Measurements from ENCODE around the gene ELMO1.

Gene ELMO1

GRCh38 chr7:37391791-37392672 lies 56.6 kb downstream of the ELMO1 start:
- H3K4me3 ChIP-seq (ENCODE audit: low read length): no peak overlapping the region

GRCh38 chr7:37390114-37390513 lies 58.5 kb downstream of the ELMO1 start:
- no peak for DNase-seq (ENCODE audit: low read depth)
- no peak overlapping the region for H3K4me3 ChIP-seq (ENCODE audit: low read length)
- no peak for TF ChIP-seq CTCF (conservative IDR thresholded peaks at IDR 0.05; ENCODE audit: low read length)

More at GRCh38 chr7:37391791-37392672, 56.6 kb downstream of the ELMO1 start:
- TF ChIP-seq CTCF (conservative IDR thresholded peaks at IDR 0.05; ENCODE audit: low read length): no peak
- DNase-seq (ENCODE audit: low read depth): no peak

- DNase-seq (ENCODE audit: low read depth): no peak
- TF ChIP-seq CTCF (conservative IDR thresholded peaks at IDR 0.05; ENCODE audit: low read length): no peak
Measured at GRCh38 chr7:37388811-37389210, 59.9 kb downstream of the ELMO1 start.

GRCh38 chr7:37385787-37386186 lies 62.9 kb downstream of the ELMO1 start:
- H3K4me3 ChIP-seq (ENCODE audit: low read length): no peak overlapping the region
- no peak for DNase-seq (ENCODE audit: low read depth)
- TF ChIP-seq CTCF (conservative IDR thresholded peaks at IDR 0.05; ENCODE audit: low read length): no peak

More at GRCh38 chr7:37388811-37389210, 59.9 kb downstream of the ELMO1 start:
- H3K4me3 ChIP-seq (ENCODE audit: low read length): no peak overlapping the region

GRCh38 chr7:37382546-37383088 lies 66.0 kb downstream of the ELMO1 start:
- no peak for DNase-seq (ENCODE audit: low read depth)
- no peak overlapping the region for H3K4me3 ChIP-seq (ENCODE audit: low read length)
- no peak for TF ChIP-seq CTCF (conservative IDR thresholded peaks at IDR 0.05; ENCODE audit: low read length)

- no peak for TF ChIP-seq CTCF (conservative IDR thresholded peaks at IDR 0.05; ENCODE audit: low read length)
- DNase-seq (ENCODE audit: low read depth): no peak
- H3K4me3 ChIP-seq (ENCODE audit: low read length): no peak overlapping the region
Measured at GRCh38 chr7:37380831-37381230, 67.8 kb downstream of the ELMO1 start.

Measured in AG10803 (cell line).